ENCODE measurements around the gene EXT2. TPM values are rescaled to one million over a fixed set of nuclear protein-coding genes. Genes with fewer than 3 reads are reported as not detected.

EXT2 gene
- total RNA-seq, 2 donors from 2014 or later: 76.5 to 96.7 TPM

DNA sequence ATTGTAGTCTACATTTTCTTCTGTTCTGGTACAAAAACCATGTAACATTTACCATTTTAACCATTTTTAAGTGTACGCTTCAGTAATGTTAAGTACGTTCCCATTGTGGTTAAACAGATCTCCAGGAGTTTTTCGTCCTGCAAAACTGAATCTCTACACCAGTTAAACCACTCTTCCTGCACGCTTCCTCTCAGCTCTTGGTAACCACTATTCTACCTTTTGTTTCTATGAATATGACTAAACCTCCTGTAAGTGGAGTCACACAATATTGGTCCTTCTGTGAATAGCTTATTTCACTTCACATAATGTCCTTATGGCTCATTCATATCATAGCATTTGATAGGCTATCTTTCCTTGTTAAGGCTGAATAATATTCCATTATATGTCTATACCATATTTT is 7.1 kb upstream of the EXT2 start:
- Histone ChIP-seq H3K4me3 (no peak overlapping the region), H3K27ac (no peak overlapping the region), H3K4me1 (replicated peaks) (no peaks in the 10 kb centered on the region), H3K36me3 (no peaks in the 10 kb centered on the region), H3K27me3 (replicated peaks; ENCODE audit: insufficient read depth) (no peaks in the 10 kb centered on the region), H3K9me3 (no peaks in the 10 kb centered on the region)
- 92% methylated on average over 4 of the region's 4 CpGs for WGBS
- TF ChIP-seq POLR2A (IDR thresholded peaks at IDR 0.05) (no peak), POLR2AphosphoS5 (IDR thresholded peaks at IDR 0.05) (no peak)
- TF ChIP-seq, protein P1, sequence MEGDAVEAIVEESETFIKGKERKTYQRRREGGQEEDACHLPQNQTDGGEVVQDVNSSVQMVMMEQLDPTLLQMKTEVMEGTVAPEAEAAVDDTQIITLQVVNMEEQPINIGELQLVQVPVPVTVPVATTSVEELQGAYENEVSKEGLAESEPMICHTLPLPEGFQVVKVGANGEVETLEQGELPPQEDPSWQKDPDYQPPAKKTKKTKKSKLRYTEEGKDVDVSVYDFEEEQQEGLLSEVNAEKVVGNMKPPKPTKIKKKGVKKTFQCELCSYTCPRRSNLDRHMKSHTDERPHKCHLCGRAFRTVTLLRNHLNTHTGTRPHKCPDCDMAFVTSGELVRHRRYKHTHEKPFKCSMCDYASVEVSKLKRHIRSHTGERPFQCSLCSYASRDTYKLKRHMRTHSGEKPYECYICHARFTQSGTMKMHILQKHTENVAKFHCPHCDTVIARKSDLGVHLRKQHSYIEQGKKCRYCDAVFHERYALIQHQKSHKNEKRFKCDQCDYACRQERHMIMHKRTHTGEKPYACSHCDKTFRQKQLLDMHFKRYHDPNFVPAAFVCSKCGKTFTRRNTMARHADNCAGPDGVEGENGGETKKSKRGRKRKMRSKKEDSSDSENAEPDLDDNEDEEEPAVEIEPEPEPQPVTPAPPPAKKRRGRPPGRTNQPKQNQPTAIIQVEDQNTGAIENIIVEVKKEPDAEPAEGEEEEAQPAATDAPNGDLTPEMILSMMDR (IDR thresholded peaks at IDR 0.05): no peak
- DNase-seq (ENCODE audit: low spot score): no peak
- intact Hi-C loops (cut with DNase I): no loop called here

DNA sequence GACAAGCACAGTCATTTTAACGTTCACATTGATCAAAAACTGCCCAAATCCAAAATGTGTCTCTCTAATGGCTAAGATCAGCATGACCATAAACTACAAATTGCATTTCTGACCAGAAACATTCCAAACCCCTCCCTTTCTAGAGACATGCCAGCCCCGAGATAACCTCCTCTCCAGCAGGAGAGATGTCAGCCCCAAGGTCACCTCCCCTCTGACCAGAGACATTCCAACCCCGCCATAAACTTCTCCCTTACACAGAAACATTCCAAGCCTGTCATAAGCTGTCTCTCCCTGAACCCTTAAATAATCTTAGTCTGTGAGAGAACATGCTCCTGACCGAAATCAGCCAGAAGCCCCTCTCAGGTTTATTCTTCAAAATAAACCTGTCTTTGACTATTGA is 6.6 kb upstream of the EXT2 start:
- H3K36me3 ChIP-seq: no peaks in the 10 kb centered on the region
- H3K27me3 ChIP-seq (replicated peaks; ENCODE audit: insufficient read depth): no peaks in the 10 kb centered on the region
- H3K4me3 ChIP-seq: no peak overlapping the region
- no peak for TF ChIP-seq POLR2AphosphoS5 (IDR thresholded peaks at IDR 0.05)
- TF ChIP-seq, protein P1 (IDR thresholded peaks at IDR 0.05): no peak
- H3K27ac ChIP-seq: no peak overlapping the region
- DNase-seq (ENCODE audit: low spot score): no peak
- H3K4me1 ChIP-seq (replicated peaks): no peaks in the 10 kb centered on the region
- no peaks in the 10 kb centered on the region for H3K9me3 ChIP-seq
- WGBS: 95% methylated on average over 4 of the region's 4 CpGs
- intact Hi-C loops (cut with DNase I): no loop called here

DNA sequence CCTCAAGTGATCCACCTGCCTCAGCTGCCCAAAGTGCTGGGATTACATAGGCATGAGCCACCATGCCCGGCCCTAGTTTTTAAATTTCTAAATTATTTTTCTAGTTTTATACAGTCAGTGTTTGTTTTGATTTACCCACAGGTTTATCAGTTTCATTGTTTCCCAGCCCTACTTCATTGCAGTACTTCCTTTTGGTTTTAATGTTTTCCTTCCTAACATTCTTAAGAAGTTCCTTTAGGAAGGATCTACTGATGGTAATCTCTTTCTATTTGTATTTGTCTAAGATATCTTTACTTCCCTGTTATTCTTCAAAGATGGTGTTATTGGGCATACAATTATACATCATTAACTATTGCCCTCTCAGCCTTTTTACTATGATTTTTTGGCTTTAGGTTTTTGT is 4.9 kb upstream of the EXT2 start:
- WGBS: 95% methylated on average over 1 of the region's 1 CpG
- Histone ChIP-seq H3K9me3 (no peaks in the 10 kb centered on the region), H3K4me1 (replicated peaks) (peaks cover 2% of the 10 kb centered on the region), H3K27me3 (replicated peaks; ENCODE audit: insufficient read depth) (no peaks in the 10 kb centered on the region), H3K4me3 (no peak overlapping the region), H3K27ac (no peak overlapping the region), H3K36me3 (no peaks in the 10 kb centered on the region)
- no peak for DNase-seq (ENCODE audit: low spot score)
- intact Hi-C loops (cut with DNase I): no loop called here
- TF ChIP-seq POLR2A (IDR thresholded peaks at IDR 0.05) (no peak), POLR2AphosphoS5 (IDR thresholded peaks at IDR 0.05) (no peak)
- TF ChIP-seq, protein P1 (IDR thresholded peaks at IDR 0.05): no peak

DNA sequence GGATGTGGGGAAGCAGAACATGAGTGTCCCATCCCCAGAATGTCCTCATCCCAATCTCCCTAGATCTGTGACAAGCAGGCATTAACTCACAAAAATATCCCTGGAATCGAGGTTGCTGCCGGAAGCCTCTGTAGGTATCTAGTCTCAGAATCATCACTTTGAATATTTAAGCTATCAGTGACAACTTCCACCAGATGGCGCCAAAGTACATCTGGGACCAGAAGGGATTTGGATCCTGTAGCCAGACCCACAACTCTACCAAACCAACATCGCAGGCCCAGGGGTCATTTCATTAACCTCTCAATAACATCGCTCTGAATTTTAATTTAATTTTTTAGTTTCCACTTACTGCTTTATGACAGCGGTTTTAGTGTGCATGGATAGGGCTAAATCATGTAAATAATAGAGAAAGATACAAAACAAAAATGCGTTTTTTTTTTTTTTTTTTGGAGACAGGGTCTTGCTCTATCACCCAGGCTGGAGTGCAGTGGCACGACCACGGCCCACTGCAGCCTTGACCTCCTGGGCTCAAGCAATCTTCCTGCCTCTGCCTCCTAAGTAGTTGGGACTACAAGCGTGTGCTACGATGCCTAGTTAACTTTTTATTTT is 1.1 kb upstream of the EXT2 start:
- H3K4me1 ChIP-seq (replicated peaks): peaks cover 9% of the 10 kb centered on the region
- TF ChIP-seq POLR2A (IDR thresholded peaks at IDR 0.05): no peak
- peak; percentile 22 for TF ChIP-seq POLR2AphosphoS5 (IDR thresholded peaks at IDR 0.05)
- TF ChIP-seq, protein P1 (IDR thresholded peaks at IDR 0.05): peak; percentile 57 to 80 (median 72)
- intact Hi-C loops (cut with DNase I): no loop called here
- no peak overlapping the region for H3K4me3 ChIP-seq
- no peak overlapping the region for H3K27ac ChIP-seq
- H3K9me3 ChIP-seq: no peaks in the 10 kb centered on the region
- DNase-seq (ENCODE audit: low spot score): peak; percentile 87
- WGBS: 27% methylated on average over 11 of the region's 11 CpGs
- H3K27me3 ChIP-seq (replicated peaks; ENCODE audit: insufficient read depth): no peaks in the 10 kb centered on the region
- H3K36me3 ChIP-seq: no peaks in the 10 kb centered on the region
